HG02981 (cell line): ENCODE data around the gene TAGLN.
"Not testable (repeated sequence)": the region's sequence is repeated elsewhere in the genome, so short reads cannot be mapped to it uniquely, and the experiment has no call there.

Experiments
- ATAC-seq: cut with Tn5 transposase; IDR thresholded peaks from one replicate; pipeline ENCODE4 v1.9.1; 2021; ENCODE audit warnings: mild to moderate bottlenecking, moderate library complexity; ENCODE audit not compliant: unreplicated experiment

Gene TAGLN

GRCh38 chr11:117180661-117181585 is 18.2 kb upstream of the TAGLN start:
- peak; percentile 24 for ATAC-seq

GRCh38 chr11:117181586-117182550 is 17.3 kb upstream of the TAGLN start:
- ATAC-seq, result no peak

- ATAC-seq, result no peak
Observed at GRCh38 chr11:117182551-117182935, 16.6 kb upstream of the TAGLN start.

GRCh38 chr11:117183178-117183577 is 16.0 kb upstream of the TAGLN start:
- not testable (repeated sequence) for ATAC-seq

- no peak for ATAC-seq
Observed at GRCh38 chr11:117183724-117184349, 15.3 kb upstream of the TAGLN start.

GRCh38 chr11:117185736-117186430 is 13.3 kb upstream of the TAGLN start:
- no peak for ATAC-seq

- no peak for ATAC-seq
Observed at GRCh38 chr11:117186431-117186761, 12.8 kb upstream of the TAGLN start.

GRCh38 chr11:117187007-117187406 is 12.2 kb upstream of the TAGLN start:
- no peak for ATAC-seq

GRCh38 chr11:117187428-117187798 is 11.8 kb upstream of the TAGLN start:
- ATAC-seq, result no peak

GRCh38 chr11:117187799-117188481 is 11.2 kb upstream of the TAGLN start:
- ATAC-seq, result no peak

- ATAC-seq, result no peak
Observed at GRCh38 chr11:117188620-117189081, 10.5 kb upstream of the TAGLN start.

- ATAC-seq, result peak; percentile 69
Observed at GRCh38 chr11:117189191-117189940, 9.8 kb upstream of the TAGLN start.

- no peak for ATAC-seq
Observed at GRCh38 chr11:117189941-117190544, 9.1 kb upstream of the TAGLN start.

- ATAC-seq, result no peak
Observed at GRCh38 chr11:117191680-117192400, 7.3 kb upstream of the TAGLN start.

- ATAC-seq, result no peak
Observed at GRCh38 chr11:117192401-117192875, 6.7 kb upstream of the TAGLN start.

GRCh38 chr11:117193130-117194020 is 5.8 kb upstream of the TAGLN start:
- no peak for ATAC-seq

- no peak for ATAC-seq
Observed at GRCh38 chr11:117194267-117194666, 4.9 kb upstream of the TAGLN start.
